Fibroblast of villous mesenchyme (primary cell): Measurements from ENCODE around the gene STAG3. TPM values are rescaled to one million over a fixed set of nuclear protein-coding genes. Genes with fewer than 3 reads are reported as not detected.
"Not testable (repeated sequence)": the region's sequence is repeated elsewhere in the genome, so short reads cannot be mapped to it uniquely, and the experiment has no call there.

ENCODE experiments used
- DNase-seq: peaks from one replicate; pipeline ENCODE4 v3.0.0-alpha.2; 2010; ENCODE audit warnings: low read depth
- H3K4me3 ChIP-seq: 2 replicates; pipeline ENCODE4 v1.5.1; 2011; ENCODE audit warnings: low read depth, mild to moderate bottlenecking, low read length
- total RNA-seq: library from RNA; depleted of rRNA; stranded (reverse); fragments of >200 nt; gene quantifications from 2 replicates; pipeline ENCODE4 v1.2.3, GENCODE V29; 2012
- TF ChIP-seq, protein P1 (sequence below): IDR thresholded peaks from 2 replicates; pipeline ENCODE4 v1.5.1; 2012; ENCODE audit warnings: low read depth, mild to moderate bottlenecking, low read length; ENCODE audit not compliant: insufficient read depth

The STAG3 gene
- total RNA-seq, 1 donor, result under 0.01 TPM

DNA sequence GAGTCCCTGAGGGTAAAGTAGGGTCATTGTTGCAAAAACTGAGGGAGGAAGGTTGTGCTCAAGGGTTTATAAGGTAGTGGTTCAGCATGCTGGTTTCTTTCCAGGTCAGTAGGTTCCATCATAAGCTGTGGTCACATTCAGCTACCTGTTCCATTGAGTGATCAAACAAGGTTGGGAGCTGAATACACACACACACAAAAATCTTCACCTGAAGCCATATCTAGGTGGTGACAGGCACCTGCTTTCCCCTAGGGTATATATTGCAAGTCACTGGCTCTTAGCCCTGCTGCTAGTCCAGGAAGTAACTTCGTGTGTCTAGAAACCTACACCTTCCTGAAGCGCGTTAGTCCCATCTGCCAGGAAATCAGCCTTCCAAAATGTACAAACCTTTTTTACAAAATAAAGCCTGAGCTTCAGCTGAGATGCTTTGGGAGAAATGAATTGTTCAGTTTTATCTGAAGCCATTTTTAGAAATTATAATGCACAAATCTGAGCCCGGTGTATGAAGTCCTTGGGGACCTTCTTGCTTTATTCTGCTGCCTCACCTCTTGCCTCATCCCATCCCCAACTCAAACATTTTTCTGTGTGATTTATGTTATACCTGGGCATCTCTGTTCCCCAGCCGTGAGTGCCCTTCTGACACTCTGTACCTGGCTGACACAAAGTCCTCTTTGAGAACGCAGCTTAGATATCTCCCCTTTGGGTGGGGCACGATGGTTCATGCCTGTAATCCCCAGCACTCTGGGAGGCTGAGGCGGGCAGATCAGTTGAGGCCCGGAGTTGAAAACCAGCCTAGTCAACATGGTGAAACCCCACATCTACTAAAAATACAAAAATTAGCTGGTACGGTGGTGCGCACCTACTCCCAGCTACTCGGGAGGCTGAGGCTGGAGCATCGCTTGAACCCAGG is 39.6 kb upstream of the STAG3 start:
- no peak overlapping the region for H3K4me3 ChIP-seq
- no peak for DNase-seq
- TF ChIP-seq, protein P1, sequence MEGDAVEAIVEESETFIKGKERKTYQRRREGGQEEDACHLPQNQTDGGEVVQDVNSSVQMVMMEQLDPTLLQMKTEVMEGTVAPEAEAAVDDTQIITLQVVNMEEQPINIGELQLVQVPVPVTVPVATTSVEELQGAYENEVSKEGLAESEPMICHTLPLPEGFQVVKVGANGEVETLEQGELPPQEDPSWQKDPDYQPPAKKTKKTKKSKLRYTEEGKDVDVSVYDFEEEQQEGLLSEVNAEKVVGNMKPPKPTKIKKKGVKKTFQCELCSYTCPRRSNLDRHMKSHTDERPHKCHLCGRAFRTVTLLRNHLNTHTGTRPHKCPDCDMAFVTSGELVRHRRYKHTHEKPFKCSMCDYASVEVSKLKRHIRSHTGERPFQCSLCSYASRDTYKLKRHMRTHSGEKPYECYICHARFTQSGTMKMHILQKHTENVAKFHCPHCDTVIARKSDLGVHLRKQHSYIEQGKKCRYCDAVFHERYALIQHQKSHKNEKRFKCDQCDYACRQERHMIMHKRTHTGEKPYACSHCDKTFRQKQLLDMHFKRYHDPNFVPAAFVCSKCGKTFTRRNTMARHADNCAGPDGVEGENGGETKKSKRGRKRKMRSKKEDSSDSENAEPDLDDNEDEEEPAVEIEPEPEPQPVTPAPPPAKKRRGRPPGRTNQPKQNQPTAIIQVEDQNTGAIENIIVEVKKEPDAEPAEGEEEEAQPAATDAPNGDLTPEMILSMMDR, result no peak

GRCh38 chr7:100141555-100141949 is 36.2 kb upstream of the STAG3 start:
- DNase-seq, result no peak
- TF ChIP-seq, protein P1, result no peak
- no peak overlapping the region for H3K4me3 ChIP-seq

DNA sequence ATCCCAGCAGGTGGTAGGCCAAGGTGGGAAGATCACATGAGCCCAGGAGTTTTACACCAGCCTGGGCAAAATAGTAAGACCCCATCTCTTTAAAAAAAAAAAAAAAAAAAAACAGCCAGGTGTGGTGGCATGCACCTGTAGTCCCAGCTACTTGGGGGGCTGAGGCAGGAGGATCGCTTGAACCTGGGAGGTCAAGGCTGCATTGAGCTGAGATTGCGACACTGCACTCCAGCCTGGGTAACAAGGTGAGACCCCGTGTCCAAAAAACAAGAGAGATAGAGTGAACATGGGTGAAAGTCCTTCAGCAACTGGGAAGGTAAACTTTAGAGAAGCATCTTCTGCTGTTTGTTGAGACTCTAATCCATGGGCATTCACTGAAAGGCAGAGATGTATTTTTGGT is 35.3 kb upstream of the STAG3 start:
- TF ChIP-seq, protein P1, result no peak
- DNase-seq, result no peak

GRCh38 chr7:100146350-100146749 is 31.4 kb upstream of the STAG3 start:
- not testable (repeated sequence) for H3K4me3 ChIP-seq
- peak; percentile 75 for DNase-seq

More for the DNA sequence above, 35.3 kb upstream of the STAG3 start:
- H3K4me3 ChIP-seq, result no peak overlapping the region

DNA sequence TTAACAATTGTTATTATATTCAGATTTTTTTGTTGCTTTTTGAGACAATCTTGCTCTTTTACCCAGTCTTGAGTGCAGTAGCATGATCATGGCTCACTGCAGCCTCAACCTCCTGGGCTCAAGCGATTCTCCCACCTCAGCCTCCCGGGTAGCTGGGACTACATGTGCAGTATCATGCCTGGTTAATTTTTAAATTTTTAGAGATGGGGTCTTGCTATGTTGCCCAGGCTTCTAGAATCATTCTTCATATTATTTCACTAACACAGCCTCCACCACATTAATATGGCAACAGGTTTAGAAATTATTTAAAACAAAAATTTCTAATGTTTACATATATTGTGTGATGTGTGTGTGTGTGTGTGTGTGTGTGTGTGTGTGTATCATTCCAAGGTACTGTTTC is 30.4 kb upstream of the STAG3 start:
- TF ChIP-seq, protein P1, result no peak
- no peak overlapping the region for H3K4me3 ChIP-seq
- no peak for DNase-seq

DNA sequence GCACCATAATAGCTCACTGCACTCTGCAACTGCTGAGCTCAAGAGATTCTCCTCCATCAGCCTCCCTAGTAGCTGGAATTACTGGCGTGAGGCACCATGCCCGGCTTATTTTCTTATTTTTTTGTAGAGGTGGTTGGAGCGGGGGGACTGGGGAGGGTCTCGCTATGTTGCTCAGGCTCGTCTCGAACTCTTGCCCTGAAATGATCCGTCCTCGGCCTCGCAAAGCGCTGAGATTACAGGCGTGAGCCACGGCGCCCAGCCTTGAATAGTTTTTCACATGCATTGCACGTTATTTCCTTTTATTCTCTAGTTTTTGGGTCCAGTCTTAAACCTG is 29.5 kb upstream of the STAG3 start:
- peak overlapping the region; percentile 48 for H3K4me3 ChIP-seq
- DNase-seq, result no peak
- TF ChIP-seq, protein P1, result no peak

DNA sequence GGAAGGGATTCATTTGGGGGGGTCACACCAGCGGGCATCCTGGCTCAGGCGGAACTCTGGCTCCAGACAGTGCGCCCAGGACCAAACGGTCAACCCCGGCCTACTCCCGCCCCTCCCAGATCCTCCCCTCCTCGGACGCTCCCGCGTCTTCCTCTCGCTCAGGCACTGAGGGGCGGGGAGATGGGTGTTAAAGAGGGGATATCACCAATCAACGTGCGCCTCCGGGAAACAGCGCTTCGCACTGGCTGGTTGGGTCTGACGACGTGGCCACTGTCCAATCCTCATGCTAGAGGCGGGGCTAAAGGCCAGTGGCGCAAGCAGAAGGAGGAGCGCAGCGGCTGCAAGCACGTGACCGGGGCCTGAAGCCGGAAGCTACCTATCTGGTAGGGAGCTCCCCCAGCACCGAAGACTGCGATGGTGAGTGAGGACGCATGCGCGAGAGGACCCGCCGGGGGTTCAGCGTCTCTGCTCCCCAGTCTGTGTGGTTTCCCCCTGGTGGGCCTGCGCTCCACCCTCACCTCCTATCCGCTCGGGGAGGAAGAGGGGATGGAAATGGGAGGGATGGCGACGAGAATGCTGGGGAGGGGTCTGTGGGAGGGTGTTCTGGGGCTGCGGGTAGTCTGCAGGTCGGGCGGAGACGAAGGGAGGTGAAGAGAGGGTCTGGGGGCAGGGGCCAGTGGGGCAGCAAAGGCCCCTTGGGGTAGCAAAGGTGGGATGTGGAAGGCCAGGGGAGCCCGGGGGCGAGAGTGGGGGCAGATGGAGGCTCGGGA is 29.0 kb upstream of the STAG3 start, which contains the start of gene LAMTOR4:
LAMTOR4 (plus strand) TSS at position 360 of the 770 bp plus-strand sequence; CDS start at position 415, 55 bp downstream.
- TF ChIP-seq, protein P1, result no peak
- DNase-seq, result peak; percentile 99
- H3K4me3 ChIP-seq, result peak within 1 kb of the TSS; percentile 94
